ENCODE results near the gene IGFL2.

- no peak for TF ChIP-seq CTCF (IDR thresholded peaks at IDR 0.05)
- no peak for TF ChIP-seq POLR2AphosphoS5 (IDR thresholded peaks at IDR 0.05)
- no peak for TF ChIP-seq POLR2A (IDR thresholded peaks at IDR 0.05)
Measured at GRCh38 chr19:46173886-46174480, 25.9 kb downstream of the IGFL2 start.
